Stomach (tissue), 9 donors: ENCODE results near the gene EDN3. TPM values are rescaled to one million over a fixed set of nuclear protein-coding genes. Genes with fewer than 3 reads are reported as not detected.

ENCODE experiments used
- DNase-seq, 2 donors: peaks; one replicate each; pipeline versions ENCODE4 v3.0.0 to v3.0.0-alpha.2; 2013 to 2019
- H3K27ac ChIP-seq, 5 donors: fragments of 200-600 bp in 4 of 5; sonication (generic) in 4 of 5; one replicate each; pipeline ENCODE4 v1.5.1; 2013 to 2019; ENCODE audit warnings: mild to moderate bottlenecking in 1 of 5, moderate library complexity in 1 of 5
- H3K27me3 ChIP-seq, 3 donors: fragments of 200-600 bp; sonication (generic); one replicate each; pipeline ENCODE4 v1.5.1; 2017 to 2019; ENCODE audit warnings: mixed run types in 1 of 3
- H3K36me3 ChIP-seq, 4 donors: fragments of 200-600 bp; sonication (generic); 1 replicate in 3 of 4; 2 replicates in 1 of 4; pipeline ENCODE4 v1.5.1; 2016 to 2019
- H3K4me1 ChIP-seq, 4 donors: fragments of 200-600 bp; sonication (generic); one replicate each; pipeline ENCODE4 v1.5.1; 2016 to 2019
- H3K4me3 ChIP-seq, 4 donors: fragments of 200-600 bp; sonication (generic) in 3 of 4; one replicate each; pipeline ENCODE4 v1.5.1; 2016 to 2019; ENCODE audit warnings: mild to moderate bottlenecking in 1 of 4
- H3K9me3 ChIP-seq, 4 donors: fragments of 200-600 bp; sonication (generic); one replicate each; pipeline ENCODE4 v1.5.1; 2016 to 2019
- EP300 ChIP-seq: sonication (generic); formaldehyde crosslinking; IDR thresholded peaks from one replicate; pipeline ENCODE4 v1.6.1; 2017; ENCODE audit warnings: antibody characterized with exemption
- POLR2A ChIP-seq, 4 donors: fragments of 450-650 bp; IDR thresholded peaks; one replicate each; pipeline ENCODE4 v1.6.1; 2016; ENCODE audit warnings: antibody characterized with exemption in 4 of 4, control low read depth in 2 of 4, mild to moderate bottlenecking in 1 of 4, moderate library complexity in 1 of 4
- POLR2AphosphoS5 ChIP-seq, 3 donors: sonication (generic); formaldehyde crosslinking; IDR thresholded peaks; one replicate each; pipeline ENCODE4 v1.6.1; 2016; ENCODE audit warnings: antibody characterized with exemption in 3 of 3
- WGBS, 5 donors: extraction: QIAGEN DNeasy Blood & Tissue Kit in 3 of 5; methylation state at CpG; one replicate each; pipeline versions ENCODE4 v1.1.5 to v1.1.7; 2013 to 2018; 5-methylcytosine and 5-hydroxymethylcytosine counted together
- intact Hi-C: fragments of 100-400 bp; cut with DNase I; formaldehyde crosslinking; loops from one replicate; pipeline ENCODE4 v1.15.1; 2023; ENCODE audit warnings: low total_unique reads
- polyA plus RNA-seq, 3 donors: library from polyadenylated mRNA; stranded (reverse); fragments of 200-250 nt; gene quantifications; one replicate each; pipeline ENCODE4 v1.2.3, GENCODE V29; 2013
- total RNA-seq, 5 donors: library from RNA; depleted of rRNA; stranded (reverse); fragments of >200 nt; gene quantifications; one replicate each; pipeline versions ENCODE4 v1.1.0 to v1.2.3, GENCODE V29; 2014 to 2016
- TF ChIP-seq, protein P1 (sequence below), 7 experiments: fragments of 450-650 bp in 4 of 7; fragments of 200-600 bp in 3 of 7; sonication (generic) in 3 of 7; IDR thresholded peaks; one replicate each; pipeline ENCODE4 v1.5.1; 2016 to 2019; ENCODE audit warnings: antibody characterized with exemption in 7 of 7, control low read depth in 2 of 7, mild to moderate bottlenecking in 1 of 7
- donor health status: healthy with polysubstance abuse.
- donor health status: Bipolar disorder and iron deficiency.
- donor health status: healthy.

EDN3 gene
- total and polyA plus RNA-seq, 8 donors: 2.0 to 20.0 (median 4.4) TPM; not detected in 4

DNA sequence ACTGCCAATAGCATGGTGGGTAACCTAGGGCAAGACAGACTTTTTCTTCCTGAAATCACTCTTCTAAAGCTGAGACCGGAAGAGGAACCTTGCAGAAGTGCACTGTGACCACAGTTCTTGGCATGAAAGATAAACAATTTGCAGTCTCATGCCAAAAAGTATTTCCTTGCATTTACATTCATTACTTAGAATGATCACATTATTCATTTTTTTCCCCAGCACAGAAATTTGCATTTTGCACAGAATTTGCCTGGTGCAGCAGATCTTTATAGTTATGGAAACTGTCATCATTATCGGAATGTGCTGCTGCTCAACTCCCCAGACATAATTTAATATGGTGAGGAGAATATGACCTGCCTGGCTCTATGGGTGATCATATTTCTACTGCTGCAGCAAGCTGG is 42.2 kb upstream of the EDN3 start:
- H3K36me3 ChIP-seq: no peaks in the 10 kb centered on the region
- WGBS, 5 donors: 36 to 63% (median 54%) methylated on average over 2 of the region's 2 CpGs
- no peak overlapping the region for H3K4me3 ChIP-seq
- TF ChIP-seq POLR2A (IDR thresholded peaks at IDR 0.05): no peak
- TF ChIP-seq POLR2AphosphoS5 (IDR thresholded peaks at IDR 0.05): no peak
- TF ChIP-seq, protein P1, sequence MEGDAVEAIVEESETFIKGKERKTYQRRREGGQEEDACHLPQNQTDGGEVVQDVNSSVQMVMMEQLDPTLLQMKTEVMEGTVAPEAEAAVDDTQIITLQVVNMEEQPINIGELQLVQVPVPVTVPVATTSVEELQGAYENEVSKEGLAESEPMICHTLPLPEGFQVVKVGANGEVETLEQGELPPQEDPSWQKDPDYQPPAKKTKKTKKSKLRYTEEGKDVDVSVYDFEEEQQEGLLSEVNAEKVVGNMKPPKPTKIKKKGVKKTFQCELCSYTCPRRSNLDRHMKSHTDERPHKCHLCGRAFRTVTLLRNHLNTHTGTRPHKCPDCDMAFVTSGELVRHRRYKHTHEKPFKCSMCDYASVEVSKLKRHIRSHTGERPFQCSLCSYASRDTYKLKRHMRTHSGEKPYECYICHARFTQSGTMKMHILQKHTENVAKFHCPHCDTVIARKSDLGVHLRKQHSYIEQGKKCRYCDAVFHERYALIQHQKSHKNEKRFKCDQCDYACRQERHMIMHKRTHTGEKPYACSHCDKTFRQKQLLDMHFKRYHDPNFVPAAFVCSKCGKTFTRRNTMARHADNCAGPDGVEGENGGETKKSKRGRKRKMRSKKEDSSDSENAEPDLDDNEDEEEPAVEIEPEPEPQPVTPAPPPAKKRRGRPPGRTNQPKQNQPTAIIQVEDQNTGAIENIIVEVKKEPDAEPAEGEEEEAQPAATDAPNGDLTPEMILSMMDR (IDR thresholded peaks at IDR 0.05): no peak
- TF ChIP-seq EP300: no peak
- H3K27me3 ChIP-seq: peaks cover 0 to 25% (median 0%) of the 10 kb centered on the region in 3 donors
- no peak for DNase-seq
- no peaks in the 10 kb centered on the region for H3K4me1 ChIP-seq
- no peaks in the 10 kb centered on the region for H3K9me3 ChIP-seq
- intact Hi-C loops: no loop called here
- H3K27ac ChIP-seq: no peak overlapping the region

DNA sequence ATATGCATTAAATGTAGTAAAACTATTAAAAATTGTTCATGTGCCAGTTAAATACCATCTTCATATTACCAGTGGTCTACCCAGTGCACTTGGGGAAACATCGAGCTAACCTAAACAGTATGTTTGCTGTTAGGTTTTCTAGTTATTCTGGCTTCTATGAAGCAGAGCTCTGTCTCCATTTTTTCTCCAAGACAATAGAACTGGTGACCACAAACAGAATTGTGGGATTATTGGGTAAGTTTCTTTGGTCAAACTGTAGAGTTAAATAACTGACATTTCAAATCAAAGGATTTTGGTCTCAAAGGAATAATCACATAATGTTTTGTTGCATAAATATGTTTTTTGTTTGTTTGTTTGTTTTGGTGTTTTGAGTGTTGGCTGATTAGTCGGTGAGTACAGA is 40.5 kb upstream of the EDN3 start:
- H3K4me1 ChIP-seq: no peaks in the 10 kb centered on the region
- intact Hi-C loops: no loop called here
- 70 to 91% (median 82%) methylated on average over 2 of the region's 2 CpGs for WGBS, 5 donors
- DNase-seq: no peak
- H3K9me3 ChIP-seq: no peaks in the 10 kb centered on the region
- TF ChIP-seq POLR2A (IDR thresholded peaks at IDR 0.05): no peak
- TF ChIP-seq, protein P1 (IDR thresholded peaks at IDR 0.05): no peak
- no peak for TF ChIP-seq POLR2AphosphoS5 (IDR thresholded peaks at IDR 0.05)
- no peak for TF ChIP-seq EP300
- no peaks in the 10 kb centered on the region for H3K36me3 ChIP-seq
- H3K27me3 ChIP-seq: peaks cover 0 to 33% (median 0%) of the 10 kb centered on the region in 3 donors
- H3K27ac ChIP-seq: no peak overlapping the region
- H3K4me3 ChIP-seq: no peak overlapping the region

DNA sequence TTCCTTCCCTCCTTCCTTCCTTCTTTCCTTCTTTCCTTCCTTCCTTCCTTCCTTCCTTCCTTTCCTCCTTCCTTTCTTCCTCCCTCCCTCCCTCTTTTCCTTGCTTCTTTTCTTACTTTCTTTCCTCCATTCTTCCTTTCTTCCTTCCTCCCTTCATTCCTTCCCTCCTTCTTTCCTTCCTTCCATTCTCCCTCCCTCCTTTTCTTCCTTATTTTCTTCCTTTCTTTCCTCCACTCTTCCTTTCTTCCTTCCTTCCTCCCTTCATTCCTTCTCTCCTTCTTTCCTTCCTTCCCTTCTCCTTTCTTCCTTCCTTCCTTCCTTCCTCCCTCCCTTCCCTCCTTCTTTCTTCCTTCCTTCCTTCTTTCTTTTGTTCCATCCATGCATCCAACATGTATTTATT is 35.1 kb upstream of the EDN3 start:
- intact Hi-C loops: no loop called here
- Histone ChIP-seq H3K4me3 (no peak overlapping the region), H3K36me3 (no peaks in the 10 kb centered on the region), H3K27me3 (peaks cover 0 to 40% (median 7%) of the 10 kb centered on the region in 3 donors), H3K27ac (no peak overlapping the region), H3K9me3 (no peaks in the 10 kb centered on the region), H3K4me1 (no peaks in the 10 kb centered on the region)
- TF ChIP-seq EP300: no peak
- TF ChIP-seq, protein P1 (IDR thresholded peaks at IDR 0.05): no peak
- no peak for TF ChIP-seq POLR2A (IDR thresholded peaks at IDR 0.05)
- no peak for TF ChIP-seq POLR2AphosphoS5 (IDR thresholded peaks at IDR 0.05)
- no peak for DNase-seq

DNA sequence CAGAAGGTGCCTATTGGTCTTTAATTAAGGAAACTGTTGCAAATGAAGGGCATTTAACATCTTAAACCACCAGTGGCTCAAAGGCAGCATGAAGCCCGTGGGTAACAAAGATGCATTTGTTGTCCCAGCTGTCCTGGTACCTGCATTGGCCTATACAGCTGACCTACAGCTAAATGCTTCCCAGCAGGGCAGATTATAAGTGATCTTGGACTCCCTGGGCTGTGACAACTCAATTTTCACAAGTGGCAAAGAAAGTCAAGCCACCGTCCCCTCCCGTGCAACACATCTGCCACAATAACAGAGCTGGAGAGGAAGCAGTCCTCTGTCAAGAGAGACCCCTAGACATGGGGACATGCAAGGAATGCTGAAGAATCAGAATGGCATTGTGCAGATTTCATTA is 31.5 kb upstream of the EDN3 start:
- intact Hi-C loops: no loop called here
- no peak for DNase-seq
- Histone ChIP-seq H3K36me3 (no peaks in the 10 kb centered on the region), H3K4me1 (no peaks in the 10 kb centered on the region), H3K4me3 (no peak overlapping the region), H3K27me3 (peaks cover 0 to 23% (median 7%) of the 10 kb centered on the region in 3 donors), H3K27ac (no peak overlapping the region), H3K9me3 (no peaks in the 10 kb centered on the region)
- TF ChIP-seq POLR2A (IDR thresholded peaks at IDR 0.05): no peak
- no peak for TF ChIP-seq POLR2AphosphoS5 (IDR thresholded peaks at IDR 0.05)
- TF ChIP-seq, protein P1 (IDR thresholded peaks at IDR 0.05): no peak
- TF ChIP-seq EP300: no peak
- 61 to 68% (median 65%) methylated on average over 3 of the region's 3 CpGs for WGBS, 5 donors
